K562 (cell line): ENCODE results near the gene SUSD3. TPM values are rescaled to one million over a fixed set of nuclear protein-coding genes. Genes with fewer than 3 reads are reported as not detected.

Experiments used
- ELF2 ChIP-seq: fragments of 250-450 bp; sonication (Bioruptor Pico); IDR thresholded peaks from 2 replicates; pipeline ENCODE4 v1.5.0; 2021; ENCODE audit warnings: mild to moderate bottlenecking
- KLF6 ChIP-seq: fragments of 250-450 bp; sonication (Bioruptor Pico); IDR thresholded peaks from 2 replicates; pipeline ENCODE4 v1.4.0; 2020; ENCODE audit warnings: mild to moderate bottlenecking, moderate library complexity, borderline replicate concordance
- MIER1 ChIP-seq: fragments of 450-650 bp; IDR thresholded peaks from 2 replicates; pipeline ENCODE4 v1.6.1; 2016; ENCODE audit warnings: antibody characterized with exemption, mild to moderate bottlenecking, low read depth
- RCOR1 ChIP-seq, 2 experiments: IDR thresholded peaks; 2 replicates each; pipeline ENCODE4 v1.6.1; 2012; ENCODE audit warnings: low read depth in 2 of 2, low read length in 2 of 2, borderline replicate concordance in 1 of 2, improper control_type of control experiment in 1 of 2
- SMAD3 ChIP-seq: fragments of 450-650 bp; formaldehyde crosslinking; conservative IDR thresholded peaks from 2 replicates; pipeline ENCODE4 v1.4.0; 2020; ENCODE audit warnings: mild to moderate bottlenecking
- SMARCE1 ChIP-seq: fragments of 450-650 bp; IDR thresholded peaks from 2 replicates; pipeline ENCODE4 v1.7.1; 2016; ENCODE audit warnings: mild to moderate bottlenecking
- SNIP1 ChIP-seq: fragments of 450-650 bp; IDR thresholded peaks from 2 replicates; pipeline ENCODE4 v1.7.1; 2017; ENCODE audit warnings: low read depth, mild to moderate bottlenecking
- ZFP1 ChIP-seq: fragments of 450-650 bp; formaldehyde crosslinking; IDR thresholded peaks from 2 replicates; pipeline ENCODE4 v1.4.0; 2020; ENCODE audit warnings: mild to moderate bottlenecking, mixed read lengths
- ZFX ChIP-seq: sonication (generic); formaldehyde crosslinking; IDR thresholded peaks from 2 replicates; pipeline ENCODE4 v1.8.0; 2022; ENCODE audit warnings: mild to moderate bottlenecking, missing genetic modification reagents, moderate library complexity
- ZKSCAN1 ChIP-seq: fragments of 150-350 bp; IDR thresholded peaks from 2 replicates; pipeline ENCODE4 v1.6.1; 2016; ENCODE audit warnings: low read depth, low read length
- ZNF134 ChIP-seq: fragments of 250-450 bp; sonication (Bioruptor Pico); conservative IDR thresholded peaks from 2 replicates; pipeline ENCODE4 v1.4.0; 2020
- ZNF175 ChIP-seq: fragments of 200-800 bp; sonication (Bioruptor generic); IDR thresholded peaks from 2 replicates; pipeline ENCODE4 v1.6.1; 2016; ENCODE audit warnings: low read depth, mild to moderate bottlenecking, missing genetic modification characterization, missing compliant biosample characterization
- ZNF316 ChIP-seq: fragments of 450-650 bp; IDR thresholded peaks from 2 replicates; pipeline ENCODE4 v1.6.1; 2016
- ZNF589 ChIP-seq: fragments of 200-800 bp; sonication (Bioruptor generic); IDR thresholded peaks from 2 replicates; pipeline ENCODE4 v1.6.1; 2016; ENCODE audit warnings: low read depth, missing genetic modification characterization, missing compliant biosample characterization
- polyA plus RNA-seq, 8 experiments: library from polyadenylated mRNA; depleted of rRNA in 4 of 8; stranded (reverse) in 5 of 8; unstranded in 3 of 8; fragments of >200 nt; fragmentation: Nextera tagmentation in 2 of 8; fragmentation: Illumina TruSeq in 1 of 8; extraction: Ambion mirVana in 2 of 8; extraction: Trizol in 1 of 8; gene quantifications; 2 replicates each; pipeline versions ENCODE4 v1.2.1 to v1.2.3, GENCODE V29; 2011 to 2014; ENCODE audit warnings: inconsistent platforms in 1 of 8, missing spikeins in 1 of 8
- total RNA-seq, 7 experiments: library from RNA; depleted of rRNA in 6 of 7; stranded (reverse); fragments of >200 nt in 6 of 7; fragmentation: Illumina TruSeq in 2 of 7; extraction: Trizol in 2 of 7; gene quantifications; 2 replicates each; pipeline versions ENCODE4 v1.2.1 to v1.2.3, GENCODE V29; 2011 to 2021; ENCODE audit warnings: low replicate concordance in 1 of 7
- TF ChIP-seq, protein P1 (sequence below), 3 experiments: fragments of 200-800 bp in 1 of 3; sonication (Bioruptor generic) in 1 of 3; sonication (generic) in 1 of 3; formaldehyde crosslinking in 1 of 3; IDR thresholded peaks; 2 replicates each; pipeline versions ENCODE4 v1.6.1 to v1.8.0; 2016 to 2022; ENCODE audit warnings: mild to moderate bottlenecking in 2 of 3, missing compliant biosample characterization in 2 of 3, missing genetic modification characterization in 2 of 3, missing genetic modification reagents in 1 of 3
- TF ChIP-seq, protein P2 (sequence below), 2 experiments: fragments of 200-800 bp in 1 of 2; sonication (Bioruptor generic) in 1 of 2; sonication (generic) in 1 of 2; formaldehyde crosslinking in 1 of 2; IDR thresholded peaks in 1 of 2; conservative IDR thresholded peaks in 1 of 2; 2 replicates each; pipeline versions ENCODE4 v1.5.0 to v1.6.1; 2016 to 2020; ENCODE audit warnings: missing compliant biosample characterization in 1 of 2, missing genetic modification characterization in 1 of 2, missing genetic modification reagents in 1 of 2
- TF ChIP-seq, protein P3 (sequence below): fragments of 450-650 bp; IDR thresholded peaks from 2 replicates; pipeline ENCODE4 v1.7.1; 2018; ENCODE audit warnings: mild to moderate bottlenecking, low read depth; ENCODE audit not compliant: partially characterized antibody
- TF ChIP-seq, protein P4 (sequence below): fragments of 250-450 bp; sonication (Bioruptor Pico); IDR thresholded peaks from 2 replicates; pipeline ENCODE4 v1.8.0; 2022; ENCODE audit warnings: moderate library complexity, mild to moderate bottlenecking, inconsistent platforms
- TF ChIP-seq, protein P5 (sequence below): IDR thresholded peaks from 2 replicates; pipeline ENCODE4 v1.6.1; 2014; ENCODE audit warnings: antibody characterized with exemption

Gene SUSD3
- total and polyA plus RNA-seq, 9 of the 15 experiments (the other 6 are each of a cell fraction or from before 2014, with no cell fraction given): 1.3 to 21.7 (median 11.4) TPM

DNA sequence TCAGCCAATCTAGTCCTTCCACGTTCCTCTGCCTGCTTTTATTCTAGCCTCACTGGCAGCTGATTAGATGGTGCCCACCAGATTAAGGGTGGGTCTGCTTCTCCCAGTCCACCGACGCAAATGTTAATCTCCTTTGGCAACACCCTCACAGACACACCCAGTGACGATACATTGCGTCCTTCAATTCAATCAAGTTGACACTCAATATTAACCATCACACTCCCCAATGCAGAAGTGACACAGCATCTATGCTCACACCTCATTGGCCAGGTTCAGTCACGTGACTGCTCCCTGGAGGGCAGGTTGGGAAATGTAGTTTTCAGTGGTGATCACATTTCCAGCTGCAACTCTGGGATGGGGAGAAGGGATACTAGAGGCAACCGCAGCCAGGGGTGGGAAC is 13.0 kb downstream of the SUSD3 start (continued):
- TF ChIP-seq, protein P1, sequence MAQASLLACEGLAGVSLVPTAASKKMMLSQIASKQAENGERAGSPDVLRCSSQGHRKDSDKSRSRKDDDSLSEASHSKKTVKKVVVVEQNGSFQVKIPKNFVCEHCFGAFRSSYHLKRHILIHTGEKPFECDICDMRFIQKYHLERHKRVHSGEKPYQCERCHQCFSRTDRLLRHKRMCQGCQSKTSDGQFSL (CRISPR knock-in tag; IDR thresholded peaks at IDR 0.05): no peak
- TF ChIP-seq, protein P1 (tag; IDR thresholded peaks at IDR 0.05): no peak
- TF ChIP-seq, protein P2, sequence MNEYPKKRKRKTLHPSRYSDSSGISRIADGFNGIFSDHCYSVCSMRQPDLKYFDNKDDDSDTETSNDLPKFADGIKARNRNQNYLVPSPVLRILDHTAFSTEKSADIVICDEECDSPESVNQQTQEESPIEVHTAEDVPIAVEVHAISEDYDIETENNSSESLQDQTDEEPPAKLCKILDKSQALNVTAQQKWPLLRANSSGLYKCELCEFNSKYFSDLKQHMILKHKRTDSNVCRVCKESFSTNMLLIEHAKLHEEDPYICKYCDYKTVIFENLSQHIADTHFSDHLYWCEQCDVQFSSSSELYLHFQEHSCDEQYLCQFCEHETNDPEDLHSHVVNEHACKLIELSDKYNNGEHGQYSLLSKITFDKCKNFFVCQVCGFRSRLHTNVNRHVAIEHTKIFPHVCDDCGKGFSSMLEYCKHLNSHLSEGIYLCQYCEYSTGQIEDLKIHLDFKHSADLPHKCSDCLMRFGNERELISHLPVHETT (CRISPR knock-in tag; conservative IDR thresholded peaks at IDR 0.05 in 1 of 2, IDR thresholded peaks at IDR 0.05 in 1 of 2): no peak
- TF ChIP-seq ZNF134: peak; percentile 67
- no peak for TF ChIP-seq KLF6
- no peak for TF ChIP-seq SMAD3 (CRISPR knock-in tag)
- no peak for TF ChIP-seq ELF2 (CRISPR knock-in tag)
- 0 out of 4 replicates have a peak, but pooled peaks of 1 of the 2 experiments have one; percentile 14 for TF ChIP-seq RCOR1 (IDR thresholded peaks at IDR 0.05; ENCODE audit: borderline replicate concordance in 1 of 2, low read depth in 2 of 2, low read length in 2 of 2)
- no peak for TF ChIP-seq MIER1
- TF ChIP-seq ZNF175 (CRISPR knock-in tag): no peak
- no peak for TF ChIP-seq ZKSCAN1
- TF ChIP-seq ZFP1 (CRISPR knock-in tag): no peak
- TF ChIP-seq SMARCE1: no peak
- TF ChIP-seq SNIP1: no peak
- TF ChIP-seq, protein P3, sequence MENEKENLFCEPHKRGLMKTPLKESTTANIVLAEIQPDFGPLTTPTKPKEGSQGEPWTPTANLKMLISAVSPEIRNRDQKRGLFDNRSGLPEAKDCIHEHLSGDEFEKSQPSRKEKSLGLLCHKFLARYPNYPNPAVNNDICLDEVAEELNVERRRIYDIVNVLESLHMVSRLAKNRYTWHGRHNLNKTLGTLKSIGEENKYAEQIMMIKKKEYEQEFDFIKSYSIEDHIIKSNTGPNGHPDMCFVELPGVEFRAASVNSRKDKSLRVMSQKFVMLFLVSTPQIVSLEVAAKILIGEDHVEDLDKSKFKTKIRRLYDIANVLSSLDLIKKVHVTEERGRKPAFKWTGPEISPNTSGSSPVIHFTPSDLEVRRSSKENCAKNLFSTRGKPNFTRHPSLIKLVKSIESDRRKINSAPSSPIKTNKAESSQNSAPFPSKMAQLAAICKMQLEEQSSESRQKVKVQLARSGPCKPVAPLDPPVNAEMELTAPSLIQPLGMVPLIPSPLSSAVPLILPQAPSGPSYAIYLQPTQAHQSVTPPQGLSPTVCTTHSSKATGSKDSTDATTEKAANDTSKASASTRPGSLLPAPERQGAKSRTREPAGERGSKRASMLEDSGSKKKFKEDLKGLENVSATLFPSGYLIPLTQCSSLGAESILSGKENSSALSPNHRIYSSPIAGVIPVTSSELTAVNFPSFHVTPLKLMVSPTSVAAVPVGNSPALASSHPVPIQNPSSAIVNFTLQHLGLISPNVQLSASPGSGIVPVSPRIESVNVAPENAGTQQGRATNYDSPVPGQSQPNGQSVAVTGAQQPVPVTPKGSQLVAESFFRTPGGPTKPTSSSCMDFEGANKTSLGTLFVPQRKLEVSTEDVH: no peak
- TF ChIP-seq ZFX (CRISPR knock-in tag): no peak
- TF ChIP-seq, protein P4, sequence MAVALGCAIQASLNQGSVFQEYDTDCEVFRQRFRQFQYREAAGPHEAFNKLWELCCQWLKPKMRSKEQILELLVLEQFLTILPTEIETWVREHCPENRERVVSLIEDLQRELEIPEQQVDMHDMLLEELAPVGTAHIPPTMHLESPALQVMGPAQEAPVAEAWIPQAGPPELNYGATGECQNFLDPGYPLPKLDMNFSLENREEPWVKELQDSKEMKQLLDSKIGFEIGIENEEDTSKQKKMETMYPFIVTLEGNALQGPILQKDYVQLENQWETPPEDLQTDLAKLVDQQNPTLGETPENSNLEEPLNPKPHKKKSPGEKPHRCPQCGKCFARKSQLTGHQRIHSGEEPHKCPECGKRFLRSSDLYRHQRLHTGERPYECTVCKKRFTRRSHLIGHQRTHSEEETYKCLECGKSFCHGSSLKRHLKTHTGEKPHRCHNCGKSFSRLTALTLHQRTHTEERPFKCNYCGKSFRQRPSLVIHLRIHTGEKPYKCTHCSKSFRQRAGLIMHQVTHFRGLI (CRISPR knock-in tag): no peak
- peak; percentile 86 for TF ChIP-seq ZNF316
- TF ChIP-seq, protein P5, sequence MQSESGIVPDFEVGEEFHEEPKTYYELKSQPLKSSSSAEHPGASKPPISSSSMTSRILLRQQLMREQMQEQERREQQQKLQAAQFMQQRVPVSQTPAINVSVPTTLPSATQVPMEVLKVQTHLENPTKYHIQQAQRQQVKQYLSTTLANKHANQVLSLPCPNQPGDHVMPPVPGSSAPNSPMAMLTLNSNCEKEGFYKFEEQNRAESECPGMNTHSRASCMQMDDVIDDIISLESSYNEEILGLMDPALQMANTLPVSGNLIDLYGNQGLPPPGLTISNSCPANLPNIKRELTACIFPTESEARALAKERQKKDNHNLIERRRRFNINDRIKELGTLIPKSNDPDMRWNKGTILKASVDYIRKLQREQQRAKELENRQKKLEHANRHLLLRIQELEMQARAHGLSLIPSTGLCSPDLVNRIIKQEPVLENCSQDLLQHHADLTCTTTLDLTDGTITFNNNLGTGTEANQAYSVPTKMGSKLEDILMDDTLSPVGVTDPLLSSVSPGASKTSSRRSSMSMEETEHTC: peak; percentile 45; the same call in 1 of the 2 replicates
- TF ChIP-seq ZNF589 (CRISPR knock-in tag): no peak
